Right lobe of liver (tissue), 4 donors: ENCODE results near the gene EXOC7.

ENCODE experiments used
- POLR2A ChIP-seq: fragments of 450-650 bp; IDR thresholded peaks from one replicate; pipeline ENCODE4 v1.6.1; 2017; ENCODE audit warnings: antibody characterized with exemption, mild to moderate bottlenecking
- TF ChIP-seq, protein P1 (sequence below), 4 donors: fragments of 200-600 bp in 3 of 4; fragments of 450-650 bp in 1 of 4; IDR thresholded peaks; one replicate each; pipeline versions ENCODE4 v1.5.1 to v1.8.0; 2016 to 2022; ENCODE audit warnings: antibody characterized with exemption in 4 of 4, mild to moderate bottlenecking in 2 of 4
- donor health status: DM: no; HTN: no; CAD: no.
- donor health status: DM: no; HTN: no; CAD: no.
- donor health status: DM: no; HTN: yes; CAD: no.

DNA sequence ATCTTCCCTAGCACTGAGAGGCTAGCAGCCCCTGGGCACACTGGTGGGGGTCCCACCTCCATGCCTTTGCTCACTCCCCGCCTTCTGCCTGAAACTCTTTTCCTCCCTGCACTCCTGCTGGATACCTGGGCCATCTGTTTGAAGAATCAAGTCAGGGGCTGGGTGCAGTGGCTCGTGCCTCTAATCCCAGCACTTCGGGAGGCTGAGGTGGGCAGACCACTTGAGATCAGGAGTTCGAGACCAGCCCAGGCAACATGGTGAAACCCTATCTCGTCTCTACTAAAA, 21.7 kb upstream of the EXOC7 start:
- TF ChIP-seq, protein P1, sequence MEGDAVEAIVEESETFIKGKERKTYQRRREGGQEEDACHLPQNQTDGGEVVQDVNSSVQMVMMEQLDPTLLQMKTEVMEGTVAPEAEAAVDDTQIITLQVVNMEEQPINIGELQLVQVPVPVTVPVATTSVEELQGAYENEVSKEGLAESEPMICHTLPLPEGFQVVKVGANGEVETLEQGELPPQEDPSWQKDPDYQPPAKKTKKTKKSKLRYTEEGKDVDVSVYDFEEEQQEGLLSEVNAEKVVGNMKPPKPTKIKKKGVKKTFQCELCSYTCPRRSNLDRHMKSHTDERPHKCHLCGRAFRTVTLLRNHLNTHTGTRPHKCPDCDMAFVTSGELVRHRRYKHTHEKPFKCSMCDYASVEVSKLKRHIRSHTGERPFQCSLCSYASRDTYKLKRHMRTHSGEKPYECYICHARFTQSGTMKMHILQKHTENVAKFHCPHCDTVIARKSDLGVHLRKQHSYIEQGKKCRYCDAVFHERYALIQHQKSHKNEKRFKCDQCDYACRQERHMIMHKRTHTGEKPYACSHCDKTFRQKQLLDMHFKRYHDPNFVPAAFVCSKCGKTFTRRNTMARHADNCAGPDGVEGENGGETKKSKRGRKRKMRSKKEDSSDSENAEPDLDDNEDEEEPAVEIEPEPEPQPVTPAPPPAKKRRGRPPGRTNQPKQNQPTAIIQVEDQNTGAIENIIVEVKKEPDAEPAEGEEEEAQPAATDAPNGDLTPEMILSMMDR (IDR thresholded peaks at IDR 0.05), result no peak
- TF ChIP-seq POLR2A, result no peak
